GM12891 (cell line): Measurements from ENCODE around the gene DDX41.
A peak's percentile ranks its signal among the peaks of the same experiment; 100 is the strongest.

Experiments used
- PAX5 ChIP-seq: IDR thresholded peaks from 2 replicates; pipeline ENCODE4 v1.6.1; 2011; ENCODE audit warnings: low read length, moderate library complexity, mild to moderate bottlenecking; ENCODE audit not compliant: insufficient read depth, severe bottlenecking
- POLR2A ChIP-seq: IDR thresholded peaks from 2 replicates; pipeline ENCODE4 v1.6.1; 2011; ENCODE audit warnings: low read depth, low read length, control low read depth
- POLR2AphosphoS5 ChIP-seq: IDR thresholded peaks from 2 replicates; pipeline ENCODE4 v1.6.1; 2011; ENCODE audit warnings: low read depth, low read length, control low read depth
- POU2F2 ChIP-seq: IDR thresholded peaks from 2 replicates; pipeline ENCODE4 v1.6.1; 2011; ENCODE audit warnings: low read depth, mild to moderate bottlenecking, control low read depth, low read length, moderate library complexity
- SPI1 ChIP-seq: IDR thresholded peaks from 2 replicates; pipeline ENCODE4 v1.6.1; 2011; ENCODE audit warnings: low read depth, low read length, control low read depth
- TAF1 ChIP-seq: IDR thresholded peaks from 2 replicates; pipeline ENCODE4 v1.6.1; 2011; ENCODE audit warnings: low read depth, low read length, control low read depth

- TF ChIP-seq POLR2A (no peak), TAF1 (no peak), POLR2AphosphoS5 (no peak), SPI1 (peak; percentile 36; the same call in 1 of the 2 replicates), POU2F2 (no peak), PAX5 (no peak)
Measured at GRCh38 chr5:177507596-177508220, 9.1 kb downstream of the DDX41 start.
